Osteoblast (primary cell): ENCODE measurements around the gene DNAJA1. TPM values are rescaled to one million over a fixed set of nuclear protein-coding genes. Genes with fewer than 3 reads are reported as not detected.

Experiments
- DNase-seq: peaks from one replicate; pipeline ENCODE4 v3.0.0; 2011; ENCODE audit warnings: low spot score, mixed read lengths; ENCODE audit not compliant: insufficient read length; ENCODE audit errors: missing footprints
- H2AFZ ChIP-seq: 2 replicates; pipeline ENCODE4 v1.6.0; 2011; ENCODE audit warnings: mild to moderate bottlenecking, low read length
- H3K27ac ChIP-seq: 2 replicates; pipeline ENCODE4 v1.5.1; 2011; ENCODE audit warnings: mild to moderate bottlenecking, low read depth, low read length, moderate library complexity
- H3K27me3 ChIP-seq: 2 replicates; pipeline ENCODE4 v1.6.0; 2012; ENCODE audit warnings: mild to moderate bottlenecking, control low read depth, inconsistent platforms, low read length, moderate library complexity; ENCODE audit not compliant: insufficient read depth
- H3K36me3 ChIP-seq: 2 replicates; pipeline ENCODE4 v1.5.1; 2011; ENCODE audit warnings: mild to moderate bottlenecking, low read length, control low read depth, moderate library complexity; ENCODE audit not compliant: insufficient read depth
- H3K4me1 ChIP-seq: 2 replicates; pipeline ENCODE4 v1.5.1; 2011; ENCODE audit warnings: mild to moderate bottlenecking, low read length, control low read depth, moderate library complexity; ENCODE audit not compliant: insufficient read depth
- H3K4me2 ChIP-seq: 2 replicates; pipeline ENCODE4 v1.6.0; 2011; ENCODE audit warnings: mild to moderate bottlenecking, low read length; ENCODE audit not compliant: insufficient read depth
- H3K4me3 ChIP-seq: fragments of 200-600 bp; sonication (generic); 3 replicates; pipeline ENCODE4 v1.5.1; 2012; ENCODE audit warnings: mild to moderate bottlenecking, low read length, inconsistent platforms; ENCODE audit not compliant: insufficient read depth
- H3K79me2 ChIP-seq: 2 replicates; pipeline ENCODE4 v1.6.0; 2012; ENCODE audit warnings: mild to moderate bottlenecking, low read length, control low read depth, inconsistent platforms; ENCODE audit not compliant: insufficient read depth
- H3K9me3 ChIP-seq: 2 replicates; pipeline ENCODE4 v1.5.1; 2011; ENCODE audit warnings: low read depth, low read length, control low read depth
- H4K20me1 ChIP-seq: 2 replicates; pipeline ENCODE4 v1.6.0; 2012; ENCODE audit warnings: mild to moderate bottlenecking, low read length, control low read depth; ENCODE audit not compliant: insufficient read depth
- total RNA-seq: library from RNA; depleted of rRNA; stranded (reverse); fragments of >200 nt; gene quantifications from 2 replicates; pipeline ENCODE4 v1.2.3, GENCODE V29; 2012
- TF ChIP-seq, protein P1 (sequence below): IDR thresholded peaks from 2 replicates; pipeline ENCODE4 v1.5.1; 2011; ENCODE audit warnings: mild to moderate bottlenecking, low read depth, low read length, moderate library complexity; ENCODE audit errors: extremely low read depth

DNAJA1 gene
- total RNA-seq, 1 donor = 69.1 TPM

DNA sequence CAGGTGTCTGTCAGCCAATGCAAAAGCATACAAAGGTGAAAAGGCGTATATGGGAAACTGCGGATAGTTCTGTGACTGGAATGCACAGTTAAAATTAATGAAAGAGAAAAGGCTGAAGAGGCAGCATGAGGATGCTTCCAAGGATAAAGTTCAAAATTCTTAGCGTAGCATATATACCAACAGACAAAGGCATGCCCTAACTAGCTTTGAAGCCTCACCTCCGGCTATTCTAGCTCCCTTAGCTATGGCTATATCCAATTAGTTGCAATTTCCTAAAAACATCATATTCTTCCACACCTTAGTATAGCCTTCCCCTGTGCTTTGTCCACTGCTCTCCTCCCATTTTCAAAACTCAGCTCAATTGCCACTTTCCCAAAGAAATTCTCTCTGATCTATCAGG, 1.4 kb upstream of the DNAJA1 start:
- H3K36me3 ChIP-seq = peaks cover 23% of the 10 kb centered on the region
- peak overlapping the region; percentile 88 for H2AFZ ChIP-seq
- peaks cover 21% of the 10 kb centered on the region for H4K20me1 ChIP-seq
- TF ChIP-seq, protein P1, sequence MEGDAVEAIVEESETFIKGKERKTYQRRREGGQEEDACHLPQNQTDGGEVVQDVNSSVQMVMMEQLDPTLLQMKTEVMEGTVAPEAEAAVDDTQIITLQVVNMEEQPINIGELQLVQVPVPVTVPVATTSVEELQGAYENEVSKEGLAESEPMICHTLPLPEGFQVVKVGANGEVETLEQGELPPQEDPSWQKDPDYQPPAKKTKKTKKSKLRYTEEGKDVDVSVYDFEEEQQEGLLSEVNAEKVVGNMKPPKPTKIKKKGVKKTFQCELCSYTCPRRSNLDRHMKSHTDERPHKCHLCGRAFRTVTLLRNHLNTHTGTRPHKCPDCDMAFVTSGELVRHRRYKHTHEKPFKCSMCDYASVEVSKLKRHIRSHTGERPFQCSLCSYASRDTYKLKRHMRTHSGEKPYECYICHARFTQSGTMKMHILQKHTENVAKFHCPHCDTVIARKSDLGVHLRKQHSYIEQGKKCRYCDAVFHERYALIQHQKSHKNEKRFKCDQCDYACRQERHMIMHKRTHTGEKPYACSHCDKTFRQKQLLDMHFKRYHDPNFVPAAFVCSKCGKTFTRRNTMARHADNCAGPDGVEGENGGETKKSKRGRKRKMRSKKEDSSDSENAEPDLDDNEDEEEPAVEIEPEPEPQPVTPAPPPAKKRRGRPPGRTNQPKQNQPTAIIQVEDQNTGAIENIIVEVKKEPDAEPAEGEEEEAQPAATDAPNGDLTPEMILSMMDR = no peak
- H3K27me3 ChIP-seq = no peaks in the 10 kb centered on the region
- DNase-seq = no peak
- peak overlapping the region; percentile 96 for H3K27ac ChIP-seq
- peaks cover 38% of the 10 kb centered on the region for H3K4me1 ChIP-seq
- H3K9me3 ChIP-seq = no peaks in the 10 kb centered on the region
- peak overlapping the region; percentile 88 for H3K4me3 ChIP-seq
- H3K4me2 ChIP-seq = peak overlapping the region; percentile 100
- peaks cover 92% of the 10 kb centered on the region for H3K79me2 ChIP-seq

DNA sequence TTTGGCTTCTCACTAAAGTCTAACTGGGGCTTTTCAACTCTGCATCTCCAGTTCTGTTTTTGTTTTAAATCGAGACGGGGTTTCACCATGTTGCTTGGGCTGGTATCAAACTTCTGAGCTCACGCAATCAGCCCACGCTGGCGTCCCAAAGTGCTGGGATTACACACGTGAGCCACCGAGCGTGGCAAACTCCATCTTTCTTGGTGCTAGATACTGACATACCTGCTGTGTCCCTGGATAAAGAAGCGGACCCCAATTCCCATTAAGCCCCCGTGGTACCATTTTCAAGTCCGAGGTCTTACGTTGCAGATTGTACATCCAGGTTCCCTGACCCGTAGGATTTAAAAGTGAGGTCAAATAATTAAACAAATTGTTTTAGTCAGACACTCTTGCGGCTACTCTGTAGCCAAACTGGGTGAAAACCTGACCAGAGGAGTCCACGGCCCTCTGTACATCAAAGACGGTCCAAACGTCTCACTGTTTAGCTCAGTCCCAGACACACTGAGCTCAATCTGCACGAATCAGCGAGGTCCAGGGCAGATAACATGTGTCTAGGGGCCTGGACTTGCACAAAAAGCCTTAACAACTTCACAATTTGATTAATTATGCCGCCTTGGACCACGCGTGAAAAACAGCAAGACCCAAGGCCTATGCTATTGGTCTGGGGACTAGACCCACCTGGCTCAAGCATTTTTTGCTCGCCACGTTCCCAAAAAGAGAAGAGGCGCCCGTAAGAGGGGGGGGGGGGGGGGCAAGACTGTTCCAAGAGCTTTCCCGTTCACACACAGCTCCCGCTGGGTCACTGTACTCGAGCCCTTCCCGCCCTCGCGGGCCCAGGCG, 727 bp upstream of the DNAJA1 start:
- Histone ChIP-seq H3K27ac (peak overlapping the region; percentile 96), H4K20me1 (peaks cover 28% of the 10 kb centered on the region), H3K9me3 (no peaks in the 10 kb centered on the region), H3K4me2 (peak overlapping the region; percentile 100), H3K27me3 (no peaks in the 10 kb centered on the region), H2AFZ (peak overlapping the region; percentile 88), H3K36me3 (peaks cover 27% of the 10 kb centered on the region), H3K4me3 (peak overlapping the region; percentile 88), H3K4me1 (peaks cover 45% of the 10 kb centered on the region), H3K79me2 (peaks cover 95% of the 10 kb centered on the region)
- DNase-seq = peak; percentile 67
- TF ChIP-seq, protein P1 = no peak

DNA sequence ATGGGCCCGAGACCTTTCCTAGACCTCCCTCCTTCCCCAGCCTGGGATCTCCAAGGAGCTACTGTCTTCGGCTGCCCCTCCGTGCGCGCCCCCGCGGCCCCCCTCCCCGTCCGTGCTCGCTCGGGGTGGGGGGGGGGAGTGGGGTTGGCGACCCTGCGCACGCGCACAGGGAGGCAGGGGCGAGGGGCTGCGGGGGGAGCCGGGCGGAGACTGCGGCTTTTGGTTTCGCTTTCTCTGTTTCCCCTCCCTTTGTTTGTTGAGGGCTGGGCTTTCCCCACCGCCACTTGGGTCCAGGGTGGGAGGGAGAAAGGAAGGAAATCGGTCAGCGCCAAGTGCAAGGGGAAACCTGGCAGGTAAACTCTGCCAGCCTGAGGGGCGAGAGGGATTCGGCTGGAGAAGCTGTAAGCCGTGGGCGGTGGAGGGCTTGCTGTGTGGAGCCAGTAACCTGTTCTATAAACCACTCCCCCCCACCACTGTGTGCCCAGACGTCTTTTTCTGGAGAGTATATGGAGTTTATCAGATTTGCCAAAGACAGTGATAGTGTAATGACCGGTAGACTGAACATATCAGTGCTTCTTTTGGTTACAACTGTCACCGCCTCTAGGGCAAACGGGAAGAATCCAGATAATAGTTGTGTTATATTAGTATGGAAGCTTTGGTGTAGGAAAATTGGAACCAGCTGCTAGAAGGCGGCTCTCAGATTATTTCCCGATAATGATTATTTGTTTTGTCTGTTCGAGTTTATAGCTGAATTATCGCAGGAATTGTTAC, 684 bp downstream of the DNAJA1 start:
- peaks cover 35% of the 10 kb centered on the region for H4K20me1 ChIP-seq
- H3K36me3 ChIP-seq = peaks cover 36% of the 10 kb centered on the region
- peak overlapping the region; percentile 34 for H2AFZ ChIP-seq

More for the DNA sequence above, 684 bp downstream of the DNAJA1 start:
- DNase-seq = peak; percentile 80
- Histone ChIP-seq H3K79me2 (peaks cover 95% of the 10 kb centered on the region), H3K27me3 (no peaks in the 10 kb centered on the region), H3K4me1 (peaks cover 52% of the 10 kb centered on the region), H3K4me2 (peak overlapping the region; percentile 87), H3K27ac (peak overlapping the region; percentile 96), H3K9me3 (no peaks in the 10 kb centered on the region), H3K4me3 (peak overlapping the region; percentile 88)
- TF ChIP-seq, protein P1 = no peak
